GM12878 (cell line): ENCODE data around the gene CEACAM8. TPM values are rescaled to one million over a fixed set of nuclear protein-coding genes. Genes with fewer than 3 reads are reported as not detected.

Experiments used
- ATAC-seq: fragments of 200-7000 bp; cut with Tn5 transposase; 3 replicates; pipeline ENCODE4 v1.9.1; 2020; ENCODE audit warnings: mild to moderate bottlenecking, moderate library complexity
- BruUV-seq: library from RNA; stranded (reverse); fragments of 400-500 nt; replicated peaks from 2 replicates; lab custom pipeline; 2021; lab: Mats Ljungman, UMichigan
- CTCF ChIA-PET: fragments of 300-600 bp; sonication (Branson Sonifier 250); formaldehyde crosslinking; extraction: SDS; loops from one replicate; lab custom pipeline; 2021; ENCODE audit warnings: inconsistent platforms; lab: Yijun Ruan, JAX
- POLR2A ChIA-PET: fragments of 350-600 bp; formaldehyde crosslinking; extraction: SDS; loops from one replicate; lab custom pipeline; 2021; ENCODE audit warnings: inconsistent platforms; lab: Charles Lee
- RAD21 ChIA-PET: fragments of 300-600 bp; sonication (Branson Sonifier 250); formaldehyde crosslinking; loops from one replicate; lab custom pipeline; 2023; ENCODE audit warnings: antibody characterized with exemption; ENCODE audit not compliant: unreplicated experiment; lab: Charles Lee
- SMC1A ChIA-PET: fragments of 300-600 bp; sonication (Branson Sonifier 250); formaldehyde crosslinking; loops from one replicate; lab custom pipeline; 2023; ENCODE audit not compliant: unreplicated experiment, uncharacterized antibody; lab: Charles Lee
- DNase-seq: peaks from one replicate; pipeline ENCODE4 v3.0.0-alpha.2; 2011; ENCODE audit warnings: low read depth, low spot score
- FAIRE-seq: peaks from 3 replicates; lab custom pipeline; 2011; peaks lifted over from hg19 to GRCh38; lab: Jason Lieb, UNC
- H2AFZ ChIP-seq: 2 replicates; pipeline ENCODE4 v1.6.0; 2011; ENCODE audit warnings: low read depth, low read length, control low read depth; ENCODE audit not compliant: control insufficient read depth
- H3K27ac ChIP-seq: 2 replicates; pipeline ENCODE4 v1.5.1; 2011; ENCODE audit warnings: control low read depth; ENCODE audit not compliant: control insufficient read depth, insufficient read depth
- H3K27me3 ChIP-seq, 2 experiments: replicated peaks in 1 of 2; 2 replicates each; pipeline versions ENCODE4 v1.6.0 to v1.6.1; 2011; ENCODE audit warnings: low read length in 1 of 2; ENCODE audit not compliant: control insufficient read depth in 2 of 2, insufficient read depth in 2 of 2
- H3K36me3 ChIP-seq, 2 experiments: 2 replicates each; pipeline ENCODE4 v1.5.1; 2011; ENCODE audit warnings: low read length in 1 of 2; ENCODE audit not compliant: control insufficient read depth in 2 of 2, insufficient read depth in 2 of 2
- H3K4me1 ChIP-seq: 2 replicates; pipeline ENCODE4 v1.6.1; 2011; ENCODE audit warnings: mild to moderate bottlenecking, low read length, moderate library complexity, mixed read lengths; ENCODE audit not compliant: control insufficient read depth, insufficient read depth
- H3K4me2 ChIP-seq: 2 replicates; pipeline ENCODE4 v1.6.0; 2011; ENCODE audit warnings: control low read depth; ENCODE audit not compliant: control insufficient read depth, insufficient read depth
- H3K4me3 ChIP-seq: fragments of 200-600 bp; sonication (generic); 2 replicates; pipeline ENCODE4 v1.5.1; 2016
- H3K79me2 ChIP-seq: 2 replicates; pipeline ENCODE4 v1.6.0; 2011; ENCODE audit warnings: low read length; ENCODE audit not compliant: control insufficient read depth, insufficient read depth
- H3K9ac ChIP-seq: 2 replicates; pipeline ENCODE4 v1.8.0; 2011; ENCODE audit warnings: low read length, control low read depth, mixed read lengths; ENCODE audit not compliant: control insufficient read depth, insufficient read depth
- H3K9me3 ChIP-seq: replicated peaks from 3 replicates; pipeline ENCODE4 v1.5.1; 2011; ENCODE audit warnings: mild to moderate bottlenecking, low read length; ENCODE audit not compliant: control insufficient read depth, insufficient read depth
- H4K20me1 ChIP-seq: 2 replicates; pipeline ENCODE4 v1.6.0; 2011; ENCODE audit not compliant: control insufficient read depth, insufficient read depth
- KDM1A ChIP-seq: fragments of 200-600 bp; sonication (generic); IDR thresholded peaks from 2 replicates; pipeline ENCODE4 v1.6.1; 2016; ENCODE audit warnings: borderline replicate concordance
- KLF5 ChIP-seq: fragments of 450-650 bp; IDR thresholded peaks from 2 replicates; pipeline ENCODE4 v1.6.1; 2014; ENCODE audit warnings: mild to moderate bottlenecking; ENCODE audit not compliant: partially characterized antibody
- WGBS: methylation state at CpG from one replicate; pipeline ENCODE4 v1.1.6; 2016; ENCODE audit warnings: low lambda C conversion rate; ENCODE audit not compliant: insufficient replicate concordance, insufficient coverage; ENCODE audit errors: missing lambda C conversion rate; 5-methylcytosine and 5-hydroxymethylcytosine counted together
- in situ Hi-C: fragments of 300-500 bp; cut with MboI; formaldehyde crosslinking; loops from 9 replicates; pipeline ENCODE4 v1.14.3; 2018; ENCODE audit warnings: mixed read lengths
- intact Hi-C: fragments of 100-400 bp; cut with micrococcal nuclease; formaldehyde crosslinking; loops from one replicate; pipeline ENCODE4 v1.14.2; 2022; ENCODE audit not compliant: unreplicated experiment
- polyA plus RNA-seq, 11 experiments: library from polyadenylated mRNA; depleted of rRNA in 4 of 11; unstranded in 6 of 11; stranded (reverse) in 5 of 11; fragments of >200 nt; fragmentation: Nextera tagmentation in 4 of 11; fragmentation: Illumina TruSeq in 1 of 11; extraction: Ambion mirVana in 4 of 11; extraction: Trizol in 1 of 11; gene quantifications; 1 replicate in 1 of 11; 2 replicates in 10 of 11; pipeline versions ENCODE4 v1.2.1 to v1.2.3, GENCODE V29; 2011 to 2016; ENCODE audit warnings: inconsistent platforms in 2 of 11, missing spikeins in 2 of 11, low read depth in 1 of 11
- total RNA-seq, 4 experiments: library from RNA; depleted of rRNA in 3 of 4; stranded (reverse); fragments of >200 nt in 3 of 4; fragmentation: Illumina TruSeq in 1 of 4; extraction: Trizol in 1 of 4; gene quantifications; 2 replicates each; pipeline versions ENCODE4 v1.2.1 to v1.2.3, GENCODE V29; 2013 to 2021
- TF ChIP-seq, protein P1 (sequence below): fragments of 150-350 bp; IDR thresholded peaks from 2 replicates; pipeline ENCODE4 v1.6.1; 2014; ENCODE audit warnings: mild to moderate bottlenecking, low read depth, low read length
- TF ChIP-seq, protein P2 (sequence below): fragments of 450-650 bp; IDR thresholded peaks from 2 replicates; pipeline ENCODE4 v1.6.1; 2014; ENCODE audit warnings: mild to moderate bottlenecking
- TF ChIP-seq, protein P3 (sequence below): fragments of 450-650 bp; IDR thresholded peaks from 2 replicates; pipeline ENCODE4 v1.6.1; 2016; ENCODE audit warnings: mild to moderate bottlenecking, moderate library complexity, borderline replicate concordance
- TF ChIP-seq, protein P4 (sequence below): fragments of 450-650 bp; IDR thresholded peaks from 2 replicates; pipeline ENCODE4 v1.6.1; 2017; ENCODE audit warnings: mild to moderate bottlenecking

The CEACAM8 gene
- total and polyA plus RNA-seq, 10 of the 15 experiments (the other 5 are each of a cell fraction or from before 2014, with no cell fraction given), result 0.06 TPM; not detected in 9

DNA sequence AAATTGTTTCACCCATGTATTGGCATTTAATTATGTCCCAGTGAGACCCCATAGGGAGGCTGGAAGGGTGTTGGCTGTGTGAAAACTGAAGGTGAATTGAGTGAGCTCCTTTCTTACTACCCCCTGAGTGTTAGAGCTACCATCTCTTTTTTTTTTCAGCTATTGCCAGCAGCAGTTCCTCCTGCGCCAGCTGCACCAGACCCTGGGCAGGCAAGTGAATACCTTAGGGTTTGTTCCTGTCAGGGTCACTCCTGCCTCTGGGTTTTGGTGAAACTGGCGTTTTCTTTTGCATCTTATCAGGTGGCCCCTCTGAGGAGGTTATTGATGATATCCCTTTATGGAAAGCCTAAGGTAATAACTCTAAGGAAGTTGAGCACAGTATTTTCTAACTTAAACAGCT lies 25.5 kb downstream of the CEACAM8 start:
- H3K36me3 ChIP-seq, result no peaks in the 10 kb centered on the region
- in situ Hi-C loops, result no loop called here
- intact Hi-C loops, result no loop called here
- ATAC-seq, result no peak
- no peaks in the 10 kb centered on the region for H4K20me1 ChIP-seq
- no TSS peak for BruUV-seq
- 6% methylated on average over 2 of the region's 2 CpGs for WGBS
- H3K4me1 ChIP-seq, result no peaks in the 10 kb centered on the region
- no peak overlapping the region for H3K27ac ChIP-seq
- no peak overlapping the region for H3K4me2 ChIP-seq
- ChIA-PET CTCF (interaction anchor here (1.4 kb wide), 1 partner anchor 119 kb away, joined by 3 read pairs; no protein-coding TSS in a partner anchor), RAD21 (no interaction called here), POLR2A (no interaction called here)
- H3K27me3 ChIP-seq, result no peaks in the 10 kb centered on the region
- no peak for DNase-seq
- H3K9ac ChIP-seq, result no peak overlapping the region
- no peaks in the 10 kb centered on the region for H3K79me2 ChIP-seq
- no peak overlapping the region for H2AFZ ChIP-seq
- H3K4me3 ChIP-seq, result no peak overlapping the region
- TF ChIP-seq, protein P1, sequence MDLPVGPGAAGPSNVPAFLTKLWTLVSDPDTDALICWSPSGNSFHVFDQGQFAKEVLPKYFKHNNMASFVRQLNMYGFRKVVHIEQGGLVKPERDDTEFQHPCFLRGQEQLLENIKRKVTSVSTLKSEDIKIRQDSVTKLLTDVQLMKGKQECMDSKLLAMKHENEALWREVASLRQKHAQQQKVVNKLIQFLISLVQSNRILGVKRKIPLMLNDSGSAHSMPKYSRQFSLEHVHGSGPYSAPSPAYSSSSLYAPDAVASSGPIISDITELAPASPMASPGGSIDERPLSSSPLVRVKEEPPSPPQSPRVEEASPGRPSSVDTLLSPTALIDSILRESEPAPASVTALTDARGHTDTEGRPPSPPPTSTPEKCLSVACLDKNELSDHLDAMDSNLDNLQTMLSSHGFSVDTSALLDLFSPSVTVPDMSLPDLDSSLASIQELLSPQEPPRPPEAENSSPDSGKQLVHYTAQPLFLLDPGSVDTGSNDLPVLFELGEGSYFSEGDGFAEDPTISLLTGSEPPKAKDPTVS, result no peak
- TF ChIP-seq, protein P2, sequence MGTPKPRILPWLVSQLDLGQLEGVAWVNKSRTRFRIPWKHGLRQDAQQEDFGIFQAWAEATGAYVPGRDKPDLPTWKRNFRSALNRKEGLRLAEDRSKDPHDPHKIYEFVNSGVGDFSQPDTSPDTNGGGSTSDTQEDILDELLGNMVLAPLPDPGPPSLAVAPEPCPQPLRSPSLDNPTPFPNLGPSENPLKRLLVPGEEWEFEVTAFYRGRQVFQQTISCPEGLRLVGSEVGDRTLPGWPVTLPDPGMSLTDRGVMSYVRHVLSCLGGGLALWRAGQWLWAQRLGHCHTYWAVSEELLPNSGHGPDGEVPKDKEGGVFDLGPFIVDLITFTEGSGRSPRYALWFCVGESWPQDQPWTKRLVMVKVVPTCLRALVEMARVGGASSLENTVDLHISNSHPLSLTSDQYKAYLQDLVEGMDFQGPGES, result no peak
- TF ChIP-seq, all 136 proteins: peak for 0
- no peaks in the 10 kb centered on the region for H3K9me3 ChIP-seq
- no peak for FAIRE-seq
- SMC1A ChIA-PET, result no interaction called here

DNA sequence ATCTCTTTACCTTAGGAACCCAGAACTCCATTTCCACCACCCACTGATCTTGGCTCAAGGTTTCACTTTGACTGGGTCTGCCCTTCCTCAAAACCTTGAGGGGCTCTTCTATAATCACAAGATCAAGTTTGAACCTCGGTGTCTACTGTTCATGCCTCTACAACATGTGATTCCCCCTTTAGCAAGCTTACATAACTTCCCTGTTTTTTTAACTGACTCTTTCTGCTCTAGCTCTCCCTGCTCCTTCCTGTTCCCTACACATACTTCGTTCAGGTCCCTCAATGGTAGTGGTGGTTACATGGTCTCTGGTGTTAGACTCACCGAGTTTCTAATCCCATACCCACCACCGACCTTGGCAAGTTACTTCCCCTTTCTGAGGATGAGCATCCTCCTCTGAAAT lies 26.7 kb downstream of the CEACAM8 start:
- BruUV-seq, result no TSS peak
- ChIA-PET CTCF (interaction anchor here (1.2 kb wide), 1 partner anchor 34 kb away, joined by 4 read pairs; no protein-coding TSS in a partner anchor), RAD21 (no interaction called here), SMC1A (no interaction called here), POLR2A (no interaction called here)
- intact Hi-C loops, result no loop called here
- no peaks in the 10 kb centered on the region for H3K9me3 ChIP-seq
- no peak overlapping the region for H2AFZ ChIP-seq
- DNase-seq, result no peak
- H3K79me2 ChIP-seq, result no peaks in the 10 kb centered on the region
- no peaks in the 10 kb centered on the region for H3K4me1 ChIP-seq
- TF ChIP-seq, protein P3, sequence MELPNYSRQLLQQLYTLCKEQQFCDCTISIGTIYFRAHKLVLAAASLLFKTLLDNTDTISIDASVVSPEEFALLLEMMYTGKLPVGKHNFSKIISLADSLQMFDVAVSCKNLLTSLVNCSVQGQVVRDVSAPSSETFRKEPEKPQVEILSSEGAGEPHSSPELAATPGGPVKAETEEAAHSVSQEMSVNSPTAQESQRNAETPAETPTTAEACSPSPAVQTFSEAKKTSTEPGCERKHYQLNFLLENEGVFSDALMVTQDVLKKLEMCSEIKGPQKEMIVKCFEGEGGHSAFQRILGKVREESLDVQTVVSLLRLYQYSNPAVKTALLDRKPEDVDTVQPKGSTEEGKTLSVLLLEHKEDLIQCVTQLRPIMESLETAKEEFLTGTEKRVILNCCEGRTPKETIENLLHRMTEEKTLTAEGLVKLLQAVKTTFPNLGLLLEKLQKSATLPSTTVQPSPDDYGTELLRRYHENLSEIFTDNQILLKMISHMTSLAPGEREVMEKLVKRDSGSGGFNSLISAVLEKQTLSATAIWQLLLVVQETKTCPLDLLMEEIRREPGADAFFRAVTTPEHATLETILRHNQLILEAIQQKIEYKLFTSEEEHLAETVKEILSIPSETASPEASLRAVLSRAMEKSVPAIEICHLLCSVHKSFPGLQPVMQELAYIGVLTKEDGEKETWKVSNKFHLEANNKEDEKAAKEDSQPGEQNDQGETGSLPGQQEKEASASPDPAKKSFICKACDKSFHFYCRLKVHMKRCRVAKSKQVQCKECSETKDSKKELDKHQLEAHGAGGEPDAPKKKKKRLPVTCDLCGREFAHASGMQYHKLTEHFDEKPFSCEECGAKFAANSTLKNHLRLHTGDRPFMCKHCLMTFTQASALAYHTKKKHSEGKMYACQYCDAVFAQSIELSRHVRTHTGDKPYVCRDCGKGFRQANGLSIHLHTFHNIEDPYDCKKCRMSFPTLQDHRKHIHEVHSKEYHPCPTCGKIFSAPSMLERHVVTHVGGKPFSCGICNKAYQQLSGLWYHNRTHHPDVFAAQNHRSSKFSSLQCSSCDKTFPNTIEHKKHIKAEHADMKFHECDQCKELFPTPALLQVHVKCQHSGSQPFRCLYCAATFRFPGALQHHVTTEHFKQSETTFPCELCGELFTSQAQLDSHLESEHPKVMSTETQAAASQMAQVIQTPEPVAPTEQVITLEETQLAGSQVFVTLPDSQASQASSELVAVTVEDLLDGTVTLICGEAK, result no peak
- TF ChIP-seq KDM1A, result no peak
- TF ChIP-seq KLF5, result no peak
- TF ChIP-seq, protein P4, sequence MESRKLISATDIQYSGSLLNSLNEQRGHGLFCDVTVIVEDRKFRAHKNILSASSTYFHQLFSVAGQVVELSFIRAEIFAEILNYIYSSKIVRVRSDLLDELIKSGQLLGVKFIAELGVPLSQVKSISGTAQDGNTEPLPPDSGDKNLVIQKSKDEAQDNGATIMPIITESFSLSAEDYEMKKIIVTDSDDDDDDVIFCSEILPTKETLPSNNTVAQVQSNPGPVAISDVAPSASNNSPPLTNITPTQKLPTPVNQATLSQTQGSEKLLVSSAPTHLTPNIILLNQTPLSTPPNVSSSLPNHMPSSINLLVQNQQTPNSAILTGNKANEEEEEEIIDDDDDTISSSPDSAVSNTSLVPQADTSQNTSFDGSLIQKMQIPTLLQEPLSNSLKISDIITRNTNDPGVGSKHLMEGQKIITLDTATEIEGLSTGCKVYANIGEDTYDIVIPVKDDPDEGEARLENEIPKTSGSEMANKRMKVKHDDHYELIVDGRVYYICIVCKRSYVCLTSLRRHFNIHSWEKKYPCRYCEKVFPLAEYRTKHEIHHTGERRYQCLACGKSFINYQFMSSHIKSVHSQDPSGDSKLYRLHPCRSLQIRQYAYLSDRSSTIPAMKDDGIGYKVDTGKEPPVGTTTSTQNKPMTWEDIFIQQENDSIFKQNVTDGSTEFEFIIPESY, result no peak
- H3K27ac ChIP-seq, result no peak overlapping the region
- H3K36me3 ChIP-seq, result no peaks in the 10 kb centered on the region
- no peak overlapping the region for H3K9ac ChIP-seq
- H3K27me3 ChIP-seq, result no peaks in the 10 kb centered on the region
- H3K4me3 ChIP-seq, result no peak overlapping the region
- WGBS, result 0% methylated on average over 4 of the region's 4 CpGs
- FAIRE-seq, result no peak
- ATAC-seq, result peak; percentile 34; the same call in 1 of the 3 replicates
- no peaks in the 10 kb centered on the region for H4K20me1 ChIP-seq
- H3K4me2 ChIP-seq, result no peak overlapping the region
- in situ Hi-C loops, result no loop called here
